Type B pancreatic cell (in vitro differentiated cells): ENCODE measurements around the gene RCE1. TPM values are rescaled to one million over a fixed set of nuclear protein-coding genes. Genes with fewer than 3 reads are reported as not detected.

Experiments
- DNase-seq: peaks from one replicate; pipeline ENCODE4 v3.0.0; 2021; ENCODE audit warnings: mixed read lengths; ENCODE audit not compliant: unreplicated experiment; ENCODE audit errors: extremely low spot score
- H3K27ac Mint-ChIP-seq: 2 replicates; pipeline ENCODE4 v1.8.0; 2021; ENCODE audit warnings: mild to moderate bottlenecking, mixed read lengths
- H3K27me3 Mint-ChIP-seq: 2 replicates; pipeline ENCODE4 v1.8.0; 2021; ENCODE audit warnings: mixed read lengths
- H3K36me3 Mint-ChIP-seq: 2 replicates; pipeline ENCODE4 v1.8.0; 2021; ENCODE audit warnings: mixed read lengths
- H3K4me1 Mint-ChIP-seq: one replicate; pipeline ENCODE4 v1.8.0; 2021; ENCODE audit warnings: mixed read lengths; ENCODE audit not compliant: unreplicated experiment
- H3K4me3 Mint-ChIP-seq: 2 replicates; pipeline ENCODE4 v1.8.0; 2021; ENCODE audit warnings: mild to moderate bottlenecking, mixed read lengths
- H3K9me3 Mint-ChIP-seq: 2 replicates; pipeline ENCODE4 v1.8.0; 2021; ENCODE audit warnings: mixed read lengths
- total RNA-seq: library from RNA; stranded (reverse); gene quantifications from 2 replicates; pipeline ENCODE4 v1.2.1, GENCODE V29; 2021; ENCODE audit warnings: low replicate concordance
- TF ChIP-seq, protein P1 (sequence below): fragments of 200-600 bp; sonication (generic); conservative IDR thresholded peaks from 2 replicates; pipeline ENCODE4 v1.5.0; 2021; ENCODE audit warnings: antibody characterized with exemption, mild to moderate bottlenecking

RCE1 gene
- total RNA-seq, 1 donor from 2014 or later, result 25.0 TPM

DNA sequence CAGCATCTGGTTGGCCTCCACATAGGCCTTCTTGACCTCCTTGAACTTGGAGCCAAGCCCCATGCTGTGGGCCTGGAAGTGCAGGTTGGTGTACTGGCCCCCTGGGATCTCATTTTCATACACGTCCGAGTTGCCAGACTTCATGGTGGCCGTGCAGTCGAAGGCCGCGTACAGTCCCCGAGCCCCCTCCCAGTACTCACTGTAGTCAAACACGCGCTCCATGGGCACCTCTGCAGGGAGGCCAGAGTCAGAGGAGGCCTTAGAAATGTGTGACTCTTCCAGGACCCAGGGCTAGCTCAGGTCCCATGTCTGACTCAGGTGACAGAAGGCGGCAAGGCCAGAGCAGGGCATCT is 7.0 kb downstream of the RCE1 start:
- TF ChIP-seq, protein P1, sequence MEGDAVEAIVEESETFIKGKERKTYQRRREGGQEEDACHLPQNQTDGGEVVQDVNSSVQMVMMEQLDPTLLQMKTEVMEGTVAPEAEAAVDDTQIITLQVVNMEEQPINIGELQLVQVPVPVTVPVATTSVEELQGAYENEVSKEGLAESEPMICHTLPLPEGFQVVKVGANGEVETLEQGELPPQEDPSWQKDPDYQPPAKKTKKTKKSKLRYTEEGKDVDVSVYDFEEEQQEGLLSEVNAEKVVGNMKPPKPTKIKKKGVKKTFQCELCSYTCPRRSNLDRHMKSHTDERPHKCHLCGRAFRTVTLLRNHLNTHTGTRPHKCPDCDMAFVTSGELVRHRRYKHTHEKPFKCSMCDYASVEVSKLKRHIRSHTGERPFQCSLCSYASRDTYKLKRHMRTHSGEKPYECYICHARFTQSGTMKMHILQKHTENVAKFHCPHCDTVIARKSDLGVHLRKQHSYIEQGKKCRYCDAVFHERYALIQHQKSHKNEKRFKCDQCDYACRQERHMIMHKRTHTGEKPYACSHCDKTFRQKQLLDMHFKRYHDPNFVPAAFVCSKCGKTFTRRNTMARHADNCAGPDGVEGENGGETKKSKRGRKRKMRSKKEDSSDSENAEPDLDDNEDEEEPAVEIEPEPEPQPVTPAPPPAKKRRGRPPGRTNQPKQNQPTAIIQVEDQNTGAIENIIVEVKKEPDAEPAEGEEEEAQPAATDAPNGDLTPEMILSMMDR, result no peak
- H3K9me3 Mint-ChIP-seq, result no peaks in the 10 kb centered on the region
- no peaks in the 10 kb centered on the region for H3K36me3 Mint-ChIP-seq
- no peak overlapping the region for H3K4me3 Mint-ChIP-seq
- DNase-seq, result no peak
- no peak overlapping the region for H3K27ac Mint-ChIP-seq
- no peaks in the 10 kb centered on the region for H3K27me3 Mint-ChIP-seq
- peaks cover 1% of the 10 kb centered on the region for H3K4me1 Mint-ChIP-seq

DNA sequence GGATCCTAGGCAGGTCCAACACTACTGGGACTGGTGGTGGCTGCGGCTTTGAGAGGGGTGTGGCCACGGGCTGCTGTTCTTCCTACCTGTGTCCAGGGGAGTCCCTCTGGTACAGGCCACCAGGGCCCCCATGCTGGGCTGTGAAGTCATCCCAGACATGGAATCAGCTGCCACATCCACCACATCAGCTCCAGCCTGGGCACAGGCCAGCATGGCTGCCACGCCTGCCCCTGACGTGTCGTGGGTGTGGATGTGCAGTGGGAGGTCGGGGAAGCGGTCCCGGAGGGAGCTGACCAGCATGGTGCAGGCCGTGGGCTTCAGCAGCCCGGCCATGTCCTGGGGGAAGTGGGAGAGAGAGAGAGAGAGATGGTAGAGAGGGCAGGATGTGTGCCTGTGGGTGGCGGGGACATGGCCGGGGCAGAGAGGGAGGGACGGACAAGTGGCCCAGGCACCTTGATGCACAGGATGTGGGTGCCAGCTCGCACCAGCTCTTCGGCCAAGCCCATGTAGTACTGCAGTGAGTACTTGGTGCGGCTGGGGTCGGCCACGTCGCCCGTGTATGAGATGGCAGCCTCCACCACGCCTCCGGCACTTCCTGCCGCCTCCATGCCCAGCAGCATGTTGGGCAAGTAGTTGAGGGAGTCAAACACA is 7.5 kb downstream of the RCE1 start:
- TF ChIP-seq, protein P1, result no peak
- Mint-ChIP-seq H3K27me3 (no peaks in the 10 kb centered on the region), H3K4me1 (peaks cover 4% of the 10 kb centered on the region), H3K36me3 (no peaks in the 10 kb centered on the region), H3K4me3 (no peak overlapping the region), H3K27ac (no peak overlapping the region), H3K9me3 (no peaks in the 10 kb centered on the region)
- no peak for DNase-seq

- no peak overlapping the region for H3K4me3 Mint-ChIP-seq
- TF ChIP-seq, protein P1, result no peak
- no peaks in the 10 kb centered on the region for H3K27me3 Mint-ChIP-seq
- DNase-seq, result no peak
- no peaks in the 10 kb centered on the region for H3K36me3 Mint-ChIP-seq
- peaks cover 6% of the 10 kb centered on the region for H3K4me1 Mint-ChIP-seq
- no peak overlapping the region for H3K27ac Mint-ChIP-seq
- H3K9me3 Mint-ChIP-seq, result no peaks in the 10 kb centered on the region
These were observed 8.0 kb downstream of the RCE1 start for GRCh38 chr11:66851239-66851596.

- no peak for DNase-seq
- H3K4me3 Mint-ChIP-seq, result no peak overlapping the region
These were observed 8.6 kb downstream of the RCE1 start for GRCh38 chr11:66851698-66852465.

GRCh38 chr11:66852466-66853241 is 9.4 kb downstream of the RCE1 start:
- TF ChIP-seq, protein P1, result no peak
- H3K27me3 Mint-ChIP-seq, result no peaks in the 10 kb centered on the region
- no peak overlapping the region for H3K27ac Mint-ChIP-seq
- peaks cover 6% of the 10 kb centered on the region for H3K4me1 Mint-ChIP-seq
- H3K4me3 Mint-ChIP-seq, result no peak overlapping the region
- H3K9me3 Mint-ChIP-seq, result no peaks in the 10 kb centered on the region
- DNase-seq, result no peak
- H3K36me3 Mint-ChIP-seq, result no peaks in the 10 kb centered on the region

More at GRCh38 chr11:66851698-66852465, 8.6 kb downstream of the RCE1 start:
- Mint-ChIP-seq H3K36me3 (no peaks in the 10 kb centered on the region), H3K9me3 (no peaks in the 10 kb centered on the region), H3K27ac (no peak overlapping the region), H3K4me1 (peaks cover 6% of the 10 kb centered on the region), H3K27me3 (no peaks in the 10 kb centered on the region)
- TF ChIP-seq, protein P1, result no peak
